GOT3 (cell line): ENCODE results near the gene PIEZO2.

Experiments used
- DNase-seq: peaks from one replicate; lab custom pipeline; 2025; ENCODE audit warnings: mixed read lengths; lab: John Stamatoyannopoulos, UW

Gene PIEZO2

GRCh38 chr18:10791169-10791831 lies 358.1 kb downstream of the PIEZO2 start:
- no peak for DNase-seq

DNA sequence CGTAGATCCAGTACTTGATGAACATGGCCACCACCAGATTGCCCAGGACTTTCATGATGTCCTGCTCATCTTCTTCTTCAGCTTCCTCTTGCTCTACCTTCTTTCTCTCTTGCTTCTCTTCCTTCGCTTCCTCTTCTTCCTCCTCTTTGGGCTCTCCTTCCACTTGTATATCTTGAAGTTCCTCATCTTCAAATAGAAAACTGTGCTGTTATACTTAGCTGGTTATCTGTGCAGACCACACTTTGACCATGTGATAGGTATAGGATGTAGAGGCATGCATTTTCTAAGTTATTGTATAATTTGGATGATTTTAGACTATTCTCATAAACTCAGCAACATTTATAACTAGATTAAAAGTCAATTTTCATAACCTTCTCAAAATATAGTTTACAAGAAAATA lies 360.2 kb downstream of the PIEZO2 start:
- no peak for DNase-seq

GRCh38 chr18:10787293-10787901 lies 362.0 kb downstream of the PIEZO2 start:
- DNase-seq: no peak

DNA sequence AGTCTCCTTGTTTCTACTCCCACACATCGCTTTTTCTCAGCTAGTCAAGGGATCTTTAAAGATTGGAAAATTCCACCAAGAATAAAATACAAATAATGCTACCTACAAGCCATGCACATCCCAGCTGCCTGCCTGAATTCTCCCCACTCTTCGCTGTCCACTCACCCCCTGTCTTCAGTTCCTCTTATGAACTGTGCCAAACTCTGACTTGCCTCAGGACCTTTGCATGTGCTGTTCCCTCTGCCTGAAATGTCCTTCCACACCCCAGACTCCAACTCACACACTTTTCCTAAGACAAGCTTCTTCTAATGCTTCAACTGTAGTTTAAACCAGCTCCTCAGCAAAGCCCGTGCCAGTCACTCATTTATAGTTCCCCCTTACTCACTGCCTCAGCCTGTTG lies 363.6 kb downstream of the PIEZO2 start:
- DNase-seq: no peak

- no peak for DNase-seq
Observed at GRCh38 chr18:10784596-10785202, 364.7 kb downstream of the PIEZO2 start.

DNA sequence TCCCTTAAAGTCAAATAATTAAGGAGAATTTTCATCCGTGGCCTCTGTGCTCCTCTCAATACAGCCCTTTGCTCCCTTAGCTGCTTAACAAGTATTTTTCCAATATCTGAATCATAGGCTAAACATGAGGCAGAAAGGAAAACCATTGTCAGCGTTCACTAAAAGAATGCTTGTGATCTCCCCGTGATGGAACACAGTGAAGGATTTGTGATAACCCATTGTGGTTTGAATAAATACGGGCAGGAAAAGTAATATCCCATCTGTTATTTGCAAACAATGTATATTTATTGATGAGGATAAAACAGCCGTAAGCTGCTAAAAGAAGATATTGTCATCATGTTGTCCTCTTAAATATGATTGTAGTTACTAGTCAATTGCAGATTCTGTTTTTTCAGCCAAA lies 365.4 kb downstream of the PIEZO2 start:
- DNase-seq: no peak

DNA sequence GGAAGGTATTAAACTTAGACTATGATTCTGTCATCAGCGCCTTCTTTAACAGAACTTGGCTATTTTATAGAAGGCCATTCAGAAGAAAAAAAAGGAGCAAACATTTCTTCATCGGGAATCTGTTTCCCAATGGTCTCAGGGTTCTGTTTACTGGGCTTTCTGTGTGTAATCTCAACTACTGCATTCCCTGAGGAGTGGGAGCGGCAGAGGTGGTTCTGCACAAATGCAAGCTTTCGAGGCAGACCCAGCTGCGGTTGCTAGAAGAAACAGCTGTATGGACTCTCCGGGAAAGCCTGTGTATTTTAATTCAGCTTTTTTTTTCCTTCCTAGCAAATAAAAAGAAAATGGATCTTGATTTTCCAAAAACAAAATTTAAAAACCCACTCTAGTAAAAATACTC lies 372.9 kb downstream of the PIEZO2 start:
- DNase-seq: no peak

- no peak for DNase-seq
Observed at GRCh38 chr18:10775026-10775425, 374.3 kb downstream of the PIEZO2 start.

DNA sequence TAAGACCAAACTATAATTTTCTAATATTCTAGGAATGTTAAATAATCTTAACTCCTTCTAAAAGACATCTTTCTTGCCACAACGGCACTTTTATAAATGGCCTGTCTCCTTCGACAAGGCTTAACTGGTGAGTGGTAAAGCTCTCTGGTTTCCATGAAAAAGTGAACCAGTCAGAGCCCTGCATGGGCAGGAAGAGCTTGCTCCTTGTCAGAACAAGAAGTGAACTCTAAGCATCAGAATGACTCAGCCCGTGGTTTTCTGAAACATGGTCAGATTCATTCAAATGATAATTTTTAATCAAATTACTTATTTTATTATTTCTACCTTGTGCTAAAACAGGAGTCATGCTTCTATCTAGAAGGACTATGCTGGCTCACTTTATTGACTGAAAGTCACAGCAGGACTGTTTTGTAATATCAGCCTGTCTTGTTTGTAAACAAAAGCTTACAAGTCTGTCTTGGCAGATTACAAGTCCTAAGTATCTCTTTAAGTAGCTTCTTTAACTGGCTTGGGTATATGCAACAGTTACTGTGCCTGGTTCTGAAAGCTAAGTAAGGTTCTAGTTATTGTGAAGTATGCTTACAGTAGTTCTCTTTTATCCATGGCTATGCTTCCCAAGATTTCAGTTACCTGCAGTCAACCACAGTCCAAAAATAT lies 378.2 kb downstream of the PIEZO2 start:
- DNase-seq: no peak

- no peak for DNase-seq
Observed at GRCh38 chr18:10770264-10770663, 379.1 kb downstream of the PIEZO2 start.

DNA sequence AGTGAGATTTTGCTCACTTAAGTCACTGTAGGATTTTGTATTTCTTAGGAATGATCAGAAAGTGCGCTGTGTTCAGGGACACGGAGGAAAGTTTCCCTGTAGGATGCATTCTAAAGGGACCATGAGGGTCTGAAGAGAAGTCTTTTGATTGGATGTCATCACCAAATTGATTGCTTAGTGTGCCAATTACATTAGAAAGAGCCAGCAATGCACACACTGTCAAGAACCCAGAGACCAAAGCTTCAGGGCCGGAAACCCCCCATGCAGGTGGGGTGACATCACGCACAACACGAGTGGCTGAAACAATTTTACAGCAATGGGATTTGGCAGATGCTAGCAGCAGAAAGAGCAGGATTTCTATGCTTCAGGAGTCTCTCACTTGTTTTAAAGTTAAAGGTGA lies 381.1 kb downstream of the PIEZO2 start:
- no peak for DNase-seq

DNA sequence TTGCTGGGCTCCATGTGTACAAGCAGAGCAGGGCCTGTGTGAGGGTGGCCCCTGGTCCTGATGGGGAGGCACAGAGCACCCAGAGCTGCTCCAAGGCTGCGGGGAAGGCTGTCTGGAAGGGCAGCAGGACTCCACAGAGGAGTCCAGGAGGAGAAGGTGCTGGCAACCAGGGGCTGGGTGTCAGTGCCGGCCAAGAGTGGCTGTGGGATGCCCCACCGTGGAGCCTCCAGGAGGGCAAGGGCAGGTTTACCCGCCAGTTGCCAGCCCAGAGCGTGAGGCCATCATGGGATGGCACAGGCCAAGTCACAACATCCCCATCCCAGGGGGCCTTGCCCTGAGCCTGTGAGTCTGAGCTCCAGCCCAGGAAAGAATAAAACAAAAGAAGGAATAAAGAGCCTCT lies 381.7 kb downstream of the PIEZO2 start:
- no peak for DNase-seq

DNA sequence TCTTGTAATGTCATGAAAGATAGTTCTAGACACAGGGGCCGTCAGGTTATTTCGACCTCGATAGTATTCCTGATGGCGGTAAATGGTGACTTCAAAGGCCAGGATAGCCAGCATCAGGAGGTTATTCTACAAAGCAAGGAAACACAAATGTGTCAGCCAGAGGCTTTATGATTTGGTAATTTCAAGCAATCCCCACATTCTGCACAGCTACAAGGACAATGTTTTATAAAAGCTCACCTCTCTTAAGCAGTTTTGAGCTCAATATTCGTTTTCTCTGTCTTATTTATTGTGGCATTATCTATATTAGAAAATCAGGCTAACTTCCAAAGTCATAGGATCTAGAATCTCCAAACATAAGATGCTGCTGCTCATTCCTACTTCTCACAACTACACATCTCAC lies 388.4 kb downstream of the PIEZO2 start:
- DNase-seq: no peak

DNA sequence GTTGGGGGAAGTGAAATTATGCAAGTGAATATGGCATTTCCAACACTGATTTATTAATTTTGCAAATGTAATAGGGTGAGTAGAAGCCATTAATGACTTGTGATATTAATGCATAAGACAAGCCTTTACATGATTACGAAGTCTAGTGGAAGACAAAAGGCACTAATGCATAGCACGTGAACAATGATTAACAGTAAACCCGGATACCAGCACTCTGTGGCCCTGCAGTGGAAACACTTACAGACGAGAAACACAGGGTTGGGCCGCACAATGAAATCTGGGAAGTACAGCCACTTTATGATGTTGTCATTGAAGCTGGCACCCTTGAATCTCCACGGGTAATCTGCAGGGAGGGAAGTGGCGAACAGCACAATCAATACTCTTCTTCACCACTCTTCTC lies 390.1 kb downstream of the PIEZO2 start:
- no peak for DNase-seq

DNA sequence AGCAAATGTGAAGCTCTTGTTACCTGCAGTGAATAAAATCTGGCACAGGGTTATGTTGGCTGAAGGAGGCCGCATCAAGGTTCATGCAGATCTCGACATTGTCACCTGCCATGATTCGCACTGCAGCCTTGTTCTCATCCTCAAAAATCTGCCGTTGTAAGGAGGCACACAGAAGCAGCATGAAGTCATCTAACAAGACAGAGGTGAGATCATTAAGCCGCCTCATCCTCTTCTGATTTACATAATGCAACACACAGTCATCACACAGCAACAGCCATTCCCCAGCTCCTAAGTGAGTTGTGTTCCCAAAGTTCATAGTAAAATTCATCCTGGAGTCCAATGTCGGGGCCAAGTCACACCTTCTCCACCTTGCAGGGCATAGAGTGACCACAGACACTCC lies 391.4 kb downstream of the PIEZO2 start:
- DNase-seq: no peak

GRCh38 chr18:10757349-10757748 lies 392.0 kb downstream of the PIEZO2 start:
- DNase-seq: no peak

DNA sequence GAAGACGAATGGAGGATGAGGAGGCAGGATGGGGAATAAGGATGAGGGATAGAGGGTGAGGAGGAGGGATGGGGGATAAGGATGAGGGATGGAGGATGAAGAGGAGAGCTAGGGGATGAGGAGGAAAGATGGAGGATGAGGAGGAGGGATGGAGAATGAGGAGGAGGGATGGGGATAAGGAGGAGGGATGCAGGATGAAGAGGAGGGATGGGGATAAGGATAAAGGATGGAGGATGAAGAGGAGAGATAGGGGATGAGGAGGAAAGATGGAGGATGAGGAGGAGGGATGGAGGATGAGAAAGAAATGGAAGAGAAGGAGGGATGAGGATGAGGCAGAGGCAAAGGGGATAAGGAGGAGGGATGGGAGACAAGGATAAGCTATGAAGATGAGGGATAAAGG lies 393.5 kb downstream of the PIEZO2 start:
- DNase-seq: no peak

GRCh38 chr18:10754128-10754527 lies 395.2 kb downstream of the PIEZO2 start:
- no peak for DNase-seq

DNA sequence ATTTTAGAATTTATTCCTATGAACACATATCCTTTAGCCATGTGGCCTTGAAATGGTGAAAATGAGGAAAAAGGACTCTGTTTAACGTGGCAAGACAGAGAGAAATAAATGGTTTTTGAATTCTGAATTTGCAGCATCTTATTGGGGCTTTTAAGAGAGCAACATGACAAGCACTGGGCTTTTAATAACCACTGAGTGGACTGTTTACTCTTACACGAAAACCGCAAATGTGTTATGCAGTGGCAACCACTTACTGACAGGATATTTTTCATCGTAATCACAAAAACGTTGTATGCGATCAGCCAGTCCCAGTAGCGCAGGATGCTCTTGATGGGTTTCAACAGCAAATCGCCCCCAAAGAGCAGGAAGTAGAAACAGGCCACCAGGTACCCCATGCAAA lies 397.0 kb downstream of the PIEZO2 start:
- no peak for DNase-seq

- DNase-seq: no peak
Observed at GRCh38 chr18:10751653-10752052, 397.7 kb downstream of the PIEZO2 start.

- DNase-seq: no peak
Observed at GRCh38 chr18:10750191-10751035, 399.0 kb downstream of the PIEZO2 start.

GRCh38 chr18:10748641-10749040 lies 400.7 kb downstream of the PIEZO2 start:
- DNase-seq: no peak
